Measurements from ENCODE around the gene RBMS3. TPM values are rescaled to one million over a fixed set of nuclear protein-coding genes. Genes with fewer than 3 reads are reported as not detected.

RBMS3 gene
- total and polyA plus RNA-seq, 12 donors = 8.7 to 90.1 (median 51.2) TPM

DNA sequence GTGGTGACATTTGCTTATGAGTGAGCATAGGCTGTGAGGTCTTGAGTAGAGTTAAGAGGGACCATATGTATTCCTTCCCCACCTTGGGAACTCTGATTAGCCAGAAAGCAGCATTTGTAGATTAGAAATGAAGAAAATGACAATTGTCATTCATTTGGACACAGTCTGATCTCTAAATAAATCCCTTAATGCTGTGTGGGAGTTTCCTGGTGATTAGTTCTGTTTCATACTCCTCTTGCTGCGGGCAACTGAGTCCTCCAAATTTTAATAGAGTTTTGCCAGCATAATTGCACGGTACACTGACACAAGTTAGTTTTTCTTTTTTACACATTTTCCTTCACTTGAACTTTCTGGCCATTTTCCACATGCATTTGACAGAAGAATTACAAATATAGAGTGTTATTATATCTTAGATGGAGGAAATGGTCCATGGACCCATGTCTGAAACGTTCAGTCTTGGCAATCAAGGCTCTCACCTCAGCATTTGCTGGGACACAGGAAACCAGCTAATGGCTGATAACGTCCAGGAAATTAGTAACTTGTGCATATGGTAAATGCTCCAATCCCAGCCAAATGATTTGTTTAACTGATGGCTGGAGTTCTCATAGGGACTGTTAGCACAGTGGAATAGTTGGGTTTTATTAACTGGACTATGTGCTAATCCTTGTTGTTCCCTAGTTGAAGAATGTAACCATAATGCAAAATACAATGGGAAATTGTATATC, 321.2 kb downstream of the RBMS3 start:
- Histone ChIP-seq H3K4me1 (replicated peaks in 1 of 2) (no peaks in the 10 kb centered on the region), H3K9me3 (replicated peaks in 1 of 3) (no peaks in the 10 kb centered on the region), H3K27ac (no peak overlapping the region), H3K27me3 (no peaks in the 10 kb centered on the region), H3K4me3 (no peak overlapping the region), H3K36me3 (replicated peaks in 1 of 2) (no peaks in the 10 kb centered on the region)
- no peak for DNase-seq
- WGBS, 4 donors = 67 to 79% (median 74%) methylated on average over 4 of the region's 4 CpGs
- TF ChIP-seq POLR2A (IDR thresholded peaks at IDR 0.05) = no peak
- TF ChIP-seq, protein P1, sequence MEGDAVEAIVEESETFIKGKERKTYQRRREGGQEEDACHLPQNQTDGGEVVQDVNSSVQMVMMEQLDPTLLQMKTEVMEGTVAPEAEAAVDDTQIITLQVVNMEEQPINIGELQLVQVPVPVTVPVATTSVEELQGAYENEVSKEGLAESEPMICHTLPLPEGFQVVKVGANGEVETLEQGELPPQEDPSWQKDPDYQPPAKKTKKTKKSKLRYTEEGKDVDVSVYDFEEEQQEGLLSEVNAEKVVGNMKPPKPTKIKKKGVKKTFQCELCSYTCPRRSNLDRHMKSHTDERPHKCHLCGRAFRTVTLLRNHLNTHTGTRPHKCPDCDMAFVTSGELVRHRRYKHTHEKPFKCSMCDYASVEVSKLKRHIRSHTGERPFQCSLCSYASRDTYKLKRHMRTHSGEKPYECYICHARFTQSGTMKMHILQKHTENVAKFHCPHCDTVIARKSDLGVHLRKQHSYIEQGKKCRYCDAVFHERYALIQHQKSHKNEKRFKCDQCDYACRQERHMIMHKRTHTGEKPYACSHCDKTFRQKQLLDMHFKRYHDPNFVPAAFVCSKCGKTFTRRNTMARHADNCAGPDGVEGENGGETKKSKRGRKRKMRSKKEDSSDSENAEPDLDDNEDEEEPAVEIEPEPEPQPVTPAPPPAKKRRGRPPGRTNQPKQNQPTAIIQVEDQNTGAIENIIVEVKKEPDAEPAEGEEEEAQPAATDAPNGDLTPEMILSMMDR (IDR thresholded peaks at IDR 0.05) = no peak
- intact Hi-C loops (cut with DNase I) = no loop called here

DNA sequence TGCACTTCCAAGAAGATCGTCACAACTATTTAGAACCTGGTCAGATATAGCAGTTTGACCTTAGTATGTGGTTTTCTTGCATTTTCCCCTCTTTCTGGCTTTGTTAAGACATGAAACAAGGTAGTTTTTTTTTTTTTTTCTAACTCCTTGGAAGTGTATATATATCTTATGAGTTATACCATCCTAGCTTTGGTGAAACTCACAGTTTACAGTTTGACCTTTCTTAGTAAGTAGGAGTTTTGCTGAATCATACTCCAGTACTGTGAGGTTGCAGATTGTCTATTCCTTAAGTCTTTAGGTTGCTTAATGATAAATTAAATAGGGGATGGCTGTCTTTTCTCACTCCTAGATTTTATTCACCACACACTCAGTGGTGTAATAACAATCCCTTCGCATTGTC, 325.0 kb downstream of the RBMS3 start:
- Histone ChIP-seq H3K9me3 (replicated peaks in 1 of 3) (no peaks in the 10 kb centered on the region), H3K4me1 (replicated peaks in 1 of 2) (no peaks in the 10 kb centered on the region), H3K36me3 (replicated peaks in 1 of 2) (no peaks in the 10 kb centered on the region), H3K27me3 (no peaks in the 10 kb centered on the region), H3K4me3 (no peak overlapping the region), H3K27ac (no peak overlapping the region)
- WGBS, 4 donors = 92 to 96% (median 95%) methylated on average over 2 of the region's 2 CpGs
- intact Hi-C loops (cut with DNase I) = no loop called here
- TF ChIP-seq, protein P1 (IDR thresholded peaks at IDR 0.05) = no peak
- TF ChIP-seq POLR2A (IDR thresholded peaks at IDR 0.05) = no peak
- DNase-seq = no peak

DNA sequence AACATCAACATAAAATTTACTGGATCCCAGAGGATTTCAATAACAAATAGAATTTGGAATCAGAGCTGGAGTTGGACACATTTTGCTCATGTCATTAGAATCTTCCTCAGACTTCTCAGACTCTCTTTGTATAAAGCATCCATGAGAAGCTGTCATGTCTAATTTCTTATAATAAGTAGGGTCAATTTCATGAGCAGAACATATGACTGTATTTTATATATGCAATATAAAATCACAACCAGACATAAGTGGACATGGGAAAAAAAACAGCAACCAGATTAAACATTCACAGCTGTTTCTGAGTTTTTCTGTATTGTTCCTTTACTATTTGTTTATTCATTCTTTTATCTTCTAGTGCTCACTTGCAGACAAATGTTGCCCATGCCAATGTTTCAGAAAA, 325.5 kb downstream of the RBMS3 start:
- no peak for TF ChIP-seq POLR2A (IDR thresholded peaks at IDR 0.05)
- TF ChIP-seq, protein P1 (IDR thresholded peaks at IDR 0.05) = no peak
- Histone ChIP-seq H3K36me3 (replicated peaks in 1 of 2) (no peaks in the 10 kb centered on the region), H3K4me1 (replicated peaks in 1 of 2) (no peaks in the 10 kb centered on the region), H3K4me3 (no peak overlapping the region), H3K27me3 (no peaks in the 10 kb centered on the region), H3K27ac (no peak overlapping the region), H3K9me3 (replicated peaks in 1 of 3) (no peaks in the 10 kb centered on the region)
- intact Hi-C loops (cut with DNase I) = no loop called here
- DNase-seq = no peak

DNA sequence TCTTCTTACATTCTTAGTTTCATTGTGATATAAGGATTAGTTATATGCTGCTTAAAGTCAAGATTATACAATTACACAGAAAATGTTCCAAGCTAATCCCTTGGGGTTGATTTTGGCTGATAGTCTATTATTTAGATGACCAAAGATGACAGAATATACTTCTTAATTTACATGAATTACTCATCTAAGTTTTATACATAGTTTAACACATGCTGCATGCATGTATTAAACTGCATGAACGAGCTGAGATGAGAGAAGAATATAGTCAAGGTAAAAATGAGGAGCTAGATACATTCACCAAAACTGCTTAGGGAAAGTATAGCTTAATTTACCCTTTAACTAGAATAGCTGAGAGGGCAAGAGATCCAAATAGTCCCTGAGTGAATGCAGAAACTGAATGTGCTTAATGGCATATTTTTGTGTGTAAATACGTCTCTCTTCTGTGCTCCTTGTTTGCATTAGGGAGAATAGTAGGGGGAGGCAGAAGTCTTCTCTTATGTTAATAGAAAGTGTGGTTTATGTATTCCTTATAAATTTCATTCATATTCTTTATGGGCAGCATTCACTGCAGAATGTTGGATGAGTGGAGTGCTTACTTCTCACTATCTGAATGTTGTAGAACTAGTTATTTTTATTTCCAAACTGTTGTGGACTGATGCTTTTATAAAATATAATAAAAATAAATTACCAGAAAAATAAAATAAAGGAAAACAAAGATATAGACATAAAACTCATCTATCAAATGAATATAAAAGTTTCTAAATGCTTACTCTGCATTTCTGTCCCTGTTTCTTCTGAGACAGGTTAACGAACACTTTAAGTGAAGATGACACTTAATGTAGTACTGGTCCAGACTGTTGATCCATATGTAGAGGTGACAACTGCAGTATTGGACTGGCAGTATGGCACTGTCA, 327.8 kb downstream of the RBMS3 start:
- WGBS, 4 donors = 91 to 96% (median 93%) methylated on average over 3 of the region's 3 CpGs
- Histone ChIP-seq H3K27ac (no peak overlapping the region), H3K4me1 (replicated peaks in 1 of 2) (no peaks in the 10 kb centered on the region), H3K4me3 (no peak overlapping the region), H3K27me3 (no peaks in the 10 kb centered on the region), H3K36me3 (replicated peaks in 1 of 2) (no peaks in the 10 kb centered on the region), H3K9me3 (replicated peaks in 1 of 3) (no peaks in the 10 kb centered on the region)
- no peak for TF ChIP-seq POLR2A (IDR thresholded peaks at IDR 0.05)
- TF ChIP-seq, protein P1 (IDR thresholded peaks at IDR 0.05) = no peak
- no peak for DNase-seq
- intact Hi-C loops (cut with DNase I) = no loop called here
